Liver (tissue), 3 donors: ENCODE results near the gene EDEM1.
A peak's percentile ranks its signal among the peaks of the same experiment; 100 is the strongest.

Source experiments
- CTCF ChIP-seq: fragments of 150-350 bp; IDR thresholded peaks from 2 replicates; pipeline ENCODE4 v1.5.1; 2017; ENCODE audit warnings: improper control_type of control experiment, low read depth, low read length; ENCODE audit not compliant: missing input control
- EGR1 ChIP-seq, 2 donors: IDR thresholded peaks; 2 replicates each; pipeline ENCODE4 v1.6.1; 2016 to 2018; ENCODE audit warnings: antibody characterized with exemption in 2 of 2, low read depth in 2 of 2
- FOXA1 ChIP-seq: IDR thresholded peaks from 2 replicates; pipeline ENCODE4 v1.6.1; 2016; ENCODE audit warnings: antibody characterized with exemption
- FOXA2 ChIP-seq: IDR thresholded peaks from 2 replicates; pipeline ENCODE4 v1.6.1; 2016; ENCODE audit warnings: antibody characterized with exemption
- GABPA ChIP-seq, 2 donors: IDR thresholded peaks in 1 of 2; conservative IDR thresholded peaks in 1 of 2; 2 replicates each; pipeline ENCODE4 v1.6.1; 2016; ENCODE audit warnings: antibody characterized with exemption in 2 of 2, mild to moderate bottlenecking in 1 of 2, moderate library complexity in 1 of 2
- JUND ChIP-seq, 2 donors: IDR thresholded peaks; 2 replicates each; pipeline ENCODE4 v1.6.1; 2016; ENCODE audit warnings: antibody characterized with exemption in 2 of 2
- MAX ChIP-seq: IDR thresholded peaks from 2 replicates; pipeline ENCODE4 v1.6.1; 2016; ENCODE audit warnings: antibody characterized with exemption
- RAD21 ChIP-seq, 2 donors: IDR thresholded peaks; 2 replicates each; pipeline ENCODE4 v1.6.1; 2016; ENCODE audit warnings: antibody characterized with exemption in 2 of 2, mild to moderate bottlenecking in 2 of 2
- REST ChIP-seq: IDR thresholded peaks from 2 replicates; pipeline ENCODE4 v1.6.1; 2016; ENCODE audit warnings: antibody characterized with exemption, mild to moderate bottlenecking
- RXRA ChIP-seq, 2 donors: IDR thresholded peaks; 2 replicates each; pipeline ENCODE4 v1.6.1; 2017 to 2018; ENCODE audit warnings: antibody characterized with exemption in 2 of 2, mild to moderate bottlenecking in 1 of 2
- SP1 ChIP-seq: IDR thresholded peaks from 2 replicates; pipeline ENCODE4 v1.6.1; 2018; ENCODE audit warnings: antibody characterized with exemption, mild to moderate bottlenecking
- TAF1 ChIP-seq: conservative IDR thresholded peaks from 2 replicates; pipeline ENCODE4 v1.6.1; 2016; ENCODE audit warnings: antibody characterized with exemption, mild to moderate bottlenecking
- YY1 ChIP-seq: IDR thresholded peaks from 2 replicates; pipeline ENCODE4 v1.6.1; 2016; ENCODE audit warnings: antibody characterized with exemption, mild to moderate bottlenecking
- ZBTB33 ChIP-seq: IDR thresholded peaks from 2 replicates; pipeline ENCODE4 v1.6.1; 2016; ENCODE audit warnings: antibody characterized with exemption
- donor health status: healthy.
- donor health status: healthy.

- TF ChIP-seq ZBTB33 (peak; percentile 79), REST (peak; percentile 78), RAD21 (IDR thresholded peaks at IDR 0.05) (peak; percentile 35 to 56), CTCF (no peak), TAF1 (peak; percentile 86), MAX (peak; percentile 92), JUND (IDR thresholded peaks at IDR 0.05) (peak; percentile 81 to 89), GABPA (IDR thresholded peaks at IDR 0.05 in 1 of 2, conservative IDR thresholded peaks at IDR 0.05 in 1 of 2) (peak in 1 of 2 donors; percentile 31), EGR1 (IDR thresholded peaks at IDR 0.05; ENCODE audit: low read depth in 2 of 2) (peak; percentile 4 to 73), FOXA2 (peak; percentile 97), RXRA (IDR thresholded peaks at IDR 0.05) (peak; percentile 97 to 98), YY1 (peak; percentile 87), FOXA1 (peak; percentile 98), SP1 (peak; percentile 94)
These were observed 1.1 kb downstream of the EDEM1 start for GRCh38 chr3:5188419-5189221.
